ENCODE results near the gene KCND3.

Gene KCND3

DNA sequence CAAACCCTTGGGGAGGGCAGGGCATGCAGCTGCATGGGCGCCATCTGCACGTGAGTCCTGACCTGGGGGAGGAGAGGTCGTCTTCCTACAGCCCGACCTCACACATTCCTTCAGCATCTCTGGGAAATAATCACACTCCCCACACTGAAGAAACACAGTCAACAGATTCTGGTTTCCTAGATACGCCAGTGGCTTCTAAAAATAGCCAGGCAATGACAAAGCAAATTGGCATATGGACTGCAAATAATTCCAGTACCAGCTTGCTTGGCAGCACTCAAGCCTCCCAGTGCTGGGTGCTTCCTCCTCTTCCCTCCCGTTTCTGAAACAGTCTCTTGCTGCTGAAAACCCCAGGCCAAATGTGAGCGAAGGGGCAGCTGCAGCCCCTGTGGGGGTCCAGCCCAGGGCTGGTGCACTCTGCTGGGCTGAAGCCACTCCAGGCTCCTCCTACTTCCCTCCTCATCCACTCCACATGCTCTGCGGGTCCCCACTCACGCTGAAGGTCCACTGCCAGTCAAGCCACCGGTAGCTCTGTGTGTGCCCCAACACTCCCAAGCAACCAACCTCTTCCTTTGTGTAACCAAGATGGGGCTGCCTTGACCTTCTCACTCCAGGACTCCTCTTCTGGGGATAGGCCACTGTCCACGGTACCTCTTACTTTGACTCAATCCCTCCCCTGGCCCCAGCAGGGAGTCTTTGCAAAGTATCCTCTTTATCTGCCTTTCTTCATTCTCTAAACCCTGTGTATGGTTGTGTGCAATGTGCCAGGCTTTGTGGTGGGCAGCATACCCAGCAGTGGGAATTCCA lies 69.0 kb downstream of the KCND3 start:
- no peak for ATAC-seq
- TF ChIP-seq, protein P1, sequence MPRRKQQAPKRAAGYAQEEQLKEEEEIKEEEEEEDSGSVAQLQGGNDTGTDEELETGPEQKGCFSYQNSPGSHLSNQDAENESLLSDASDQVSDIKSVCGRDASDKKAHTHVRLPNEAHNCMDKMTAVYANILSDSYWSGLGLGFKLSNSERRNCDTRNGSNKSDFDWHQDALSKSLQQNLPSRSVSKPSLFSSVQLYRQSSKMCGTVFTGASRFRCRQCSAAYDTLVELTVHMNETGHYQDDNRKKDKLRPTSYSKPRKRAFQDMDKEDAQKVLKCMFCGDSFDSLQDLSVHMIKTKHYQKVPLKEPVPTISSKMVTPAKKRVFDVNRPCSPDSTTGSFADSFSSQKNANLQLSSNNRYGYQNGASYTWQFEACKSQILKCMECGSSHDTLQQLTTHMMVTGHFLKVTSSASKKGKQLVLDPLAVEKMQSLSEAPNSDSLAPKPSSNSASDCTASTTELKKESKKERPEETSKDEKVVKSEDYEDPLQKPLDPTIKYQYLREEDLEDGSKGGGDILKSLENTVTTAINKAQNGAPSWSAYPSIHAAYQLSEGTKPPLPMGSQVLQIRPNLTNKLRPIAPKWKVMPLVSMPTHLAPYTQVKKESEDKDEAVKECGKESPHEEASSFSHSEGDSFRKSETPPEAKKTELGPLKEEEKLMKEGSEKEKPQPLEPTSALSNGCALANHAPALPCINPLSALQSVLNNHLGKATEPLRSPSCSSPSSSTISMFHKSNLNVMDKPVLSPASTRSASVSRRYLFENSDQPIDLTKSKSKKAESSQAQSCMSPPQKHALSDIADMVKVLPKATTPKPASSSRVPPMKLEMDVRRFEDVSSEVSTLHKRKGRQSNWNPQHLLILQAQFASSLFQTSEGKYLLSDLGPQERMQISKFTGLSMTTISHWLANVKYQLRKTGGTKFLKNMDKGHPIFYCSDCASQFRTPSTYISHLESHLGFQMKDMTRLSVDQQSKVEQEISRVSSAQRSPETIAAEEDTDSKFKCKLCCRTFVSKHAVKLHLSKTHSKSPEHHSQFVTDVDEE (CRISPR knock-in tag; IDR thresholded peaks at IDR 0.05), result no peak
- no peak for TF ChIP-seq ZNF70 (CRISPR knock-in tag; IDR thresholded peaks at IDR 0.05)
- no peak for TF ChIP-seq ZNF8 (CRISPR knock-in tag; IDR thresholded peaks at IDR 0.05)
- TF ChIP-seq BACH2 (CRISPR knock-in tag; IDR thresholded peaks at IDR 0.05; ENCODE audit: borderline replicate concordance), result no peak
- TF ChIP-seq, protein P2, sequence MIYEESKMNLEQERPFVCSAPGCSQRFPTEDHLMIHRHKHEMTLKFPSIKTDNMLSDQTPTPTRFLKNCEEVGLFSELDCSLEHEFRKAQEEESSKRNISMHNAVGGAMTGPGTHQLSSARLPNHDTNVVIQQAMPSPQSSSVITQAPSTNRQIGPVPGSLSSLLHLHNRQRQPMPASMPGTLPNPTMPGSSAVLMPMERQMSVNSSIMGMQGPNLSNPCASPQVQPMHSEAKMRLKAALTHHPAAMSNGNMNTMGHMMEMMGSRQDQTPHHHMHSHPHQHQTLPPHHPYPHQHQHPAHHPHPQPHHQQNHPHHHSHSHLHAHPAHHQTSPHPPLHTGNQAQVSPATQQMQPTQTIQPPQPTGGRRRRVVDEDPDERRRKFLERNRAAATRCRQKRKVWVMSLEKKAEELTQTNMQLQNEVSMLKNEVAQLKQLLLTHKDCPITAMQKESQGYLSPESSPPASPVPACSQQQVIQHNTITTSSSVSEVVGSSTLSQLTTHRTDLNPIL (CRISPR knock-in tag; IDR thresholded peaks at IDR 0.05; ENCODE audit: low read depth), result no peak
- no peak for TF ChIP-seq ESRRG (CRISPR knock-in tag; IDR thresholded peaks at IDR 0.05)

DNA sequence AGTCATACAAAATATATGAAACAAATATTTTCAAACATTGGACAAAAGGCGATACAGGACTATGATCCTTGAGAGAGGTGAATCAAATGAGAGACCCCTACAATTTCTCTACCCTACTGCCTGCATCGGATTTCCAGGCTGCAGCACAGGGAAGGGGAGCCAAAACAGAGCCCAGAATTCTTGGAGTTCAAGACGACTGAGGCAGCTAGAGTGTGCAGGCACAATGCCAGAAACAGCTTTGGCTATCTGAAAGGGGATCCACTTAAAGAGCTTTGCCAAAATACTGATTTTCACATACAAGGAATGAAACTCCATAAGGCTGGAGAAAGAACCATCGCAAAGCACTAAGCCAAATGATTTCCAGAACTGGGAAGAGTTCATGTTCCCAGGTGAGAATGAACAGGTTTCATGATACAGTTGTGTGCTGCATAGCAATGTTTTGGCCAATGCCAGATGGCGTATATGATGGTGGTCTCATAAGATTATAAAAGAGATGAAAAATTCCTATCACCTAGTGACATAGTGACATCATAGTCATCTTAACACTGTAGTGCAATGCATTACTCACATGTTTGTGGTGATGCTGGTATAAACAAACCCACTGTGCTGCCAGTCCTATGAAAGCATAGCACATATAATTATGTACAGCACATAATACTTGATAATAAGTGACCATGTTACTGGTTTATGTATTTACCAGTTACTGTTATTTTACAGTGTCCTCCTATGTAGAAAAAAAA lies 77.5 kb downstream of the KCND3 start:
- TF ChIP-seq, protein P1 (CRISPR knock-in tag; IDR thresholded peaks at IDR 0.05), result no peak
- no peak for TF ChIP-seq TOX (CRISPR knock-in tag; IDR thresholded peaks at IDR 0.05; ENCODE audit: borderline replicate concordance)
- TF ChIP-seq ZFP3 (CRISPR knock-in tag; IDR thresholded peaks at IDR 0.05), result no peak
- no peak for TF ChIP-seq ZNF8 (CRISPR knock-in tag; IDR thresholded peaks at IDR 0.05)
- TF ChIP-seq OSR1 (CRISPR knock-in tag; IDR thresholded peaks at IDR 0.05), result no peak
- no peak for TF ChIP-seq GLIS3 (CRISPR knock-in tag; IDR thresholded peaks at IDR 0.05)
- no peak for TF ChIP-seq ZNF70 (CRISPR knock-in tag; IDR thresholded peaks at IDR 0.05)
- no peak for TF ChIP-seq SNAI2 (CRISPR knock-in tag; IDR thresholded peaks at IDR 0.05)
- TF ChIP-seq, protein P2 (CRISPR knock-in tag; IDR thresholded peaks at IDR 0.05; ENCODE audit: low read depth), result no peak
- TF ChIP-seq ISL1 (CRISPR knock-in tag; IDR thresholded peaks at IDR 0.05), result no peak
- TF ChIP-seq, protein P3, sequence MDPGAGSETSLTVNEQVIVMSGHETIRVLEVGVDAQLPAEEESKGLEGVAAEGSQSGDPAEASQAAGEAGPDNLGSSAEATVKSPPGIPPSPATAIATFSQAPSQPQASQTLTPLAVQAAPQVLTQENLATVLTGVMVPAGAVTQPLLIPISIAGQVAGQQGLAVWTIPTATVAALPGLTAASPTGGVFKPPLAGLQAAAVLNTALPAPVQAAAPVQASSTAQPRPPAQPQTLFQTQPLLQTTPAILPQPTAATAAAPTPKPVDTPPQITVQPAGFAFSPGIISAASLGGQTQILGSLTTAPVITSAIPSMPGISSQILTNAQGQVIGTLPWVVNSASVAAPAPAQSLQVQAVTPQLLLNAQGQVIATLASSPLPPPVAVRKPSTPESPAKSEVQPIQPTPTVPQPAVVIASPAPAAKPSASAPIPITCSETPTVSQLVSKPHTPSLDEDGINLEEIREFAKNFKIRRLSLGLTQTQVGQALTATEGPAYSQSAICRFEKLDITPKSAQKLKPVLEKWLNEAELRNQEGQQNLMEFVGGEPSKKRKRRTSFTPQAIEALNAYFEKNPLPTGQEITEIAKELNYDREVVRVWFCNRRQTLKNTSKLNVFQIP (CRISPR knock-in tag; IDR thresholded peaks at IDR 0.05; ENCODE audit: borderline replicate concordance, low read depth), result no peak
- TF ChIP-seq ARNTL (CRISPR knock-in tag; IDR thresholded peaks at IDR 0.05; ENCODE audit: borderline replicate concordance, low read depth), result no peak
- TF ChIP-seq PPARA (CRISPR knock-in tag; IDR thresholded peaks at IDR 0.05; ENCODE audit: borderline replicate concordance), result no peak
- no peak for TF ChIP-seq CSDC2 (CRISPR knock-in tag; IDR thresholded peaks at IDR 0.05)
- TF ChIP-seq, protein P4, sequence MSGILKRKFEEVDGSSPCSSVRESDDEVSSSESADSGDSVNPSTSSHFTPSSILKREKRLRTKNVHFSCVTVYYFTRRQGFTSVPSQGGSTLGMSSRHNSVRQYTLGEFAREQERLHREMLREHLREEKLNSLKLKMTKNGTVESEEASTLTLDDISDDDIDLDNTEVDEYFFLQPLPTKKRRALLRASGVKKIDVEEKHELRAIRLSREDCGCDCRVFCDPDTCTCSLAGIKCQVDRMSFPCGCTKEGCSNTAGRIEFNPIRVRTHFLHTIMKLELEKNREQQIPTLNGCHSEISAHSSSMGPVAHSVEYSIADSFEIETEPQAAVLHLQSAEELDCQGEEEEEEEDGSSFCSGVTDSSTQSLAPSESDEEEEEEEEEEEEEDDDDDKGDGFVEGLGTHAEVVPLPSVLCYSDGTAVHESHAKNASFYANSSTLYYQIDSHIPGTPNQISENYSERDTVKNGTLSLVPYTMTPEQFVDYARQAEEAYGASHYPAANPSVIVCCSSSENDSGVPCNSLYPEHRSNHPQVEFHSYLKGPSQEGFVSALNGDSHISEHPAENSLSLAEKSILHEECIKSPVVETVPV (CRISPR knock-in tag; IDR thresholded peaks at IDR 0.05), result no peak

More for the DNA sequence above, 77.5 kb downstream of the KCND3 start:
- no peak for ATAC-seq

Data from SK-N-SH treated with all-trans-retinoic acid at 6 μM for 48 hours (cell line).